Bronchial epithelial cell (primary cell): ENCODE data around the gene LTBP1. TPM values are rescaled to one million over a fixed set of nuclear protein-coding genes. Genes with fewer than 3 reads are reported as not detected.

Experiments
- DNase-seq: peaks from one replicate; pipeline ENCODE4 v3.0.0-alpha.2; 2010; ENCODE audit warnings: low read depth
- FAIRE-seq: peaks from 2 replicates; lab custom pipeline; 2011; peaks lifted over from hg19 to GRCh38; lab: Jason Lieb, UNC
- H3K27me3 ChIP-seq: 2 replicates; pipeline ENCODE4 v1.5.1; 2011; ENCODE audit warnings: low read length; ENCODE audit not compliant: control insufficient read depth, insufficient read depth
- H3K36me3 ChIP-seq: 2 replicates; pipeline ENCODE4 v1.5.1; 2011; ENCODE audit warnings: low read length; ENCODE audit not compliant: control insufficient read depth, insufficient read depth
- H3K4me3 ChIP-seq: 2 replicates; pipeline ENCODE4 v1.5.1; 2011; ENCODE audit warnings: mild to moderate bottlenecking, low read depth, low read length, control low read depth
- total RNA-seq: library from RNA; depleted of rRNA; stranded (reverse); fragments of >200 nt; gene quantifications from 2 replicates; pipeline ENCODE4 v1.2.1, GENCODE V29; 2014
- TF ChIP-seq, protein P1 (sequence below): IDR thresholded peaks from 2 replicates; pipeline ENCODE4 v1.5.1; 2011; ENCODE audit warnings: mild to moderate bottlenecking, moderate library complexity, low read length, control low read depth, inconsistent platforms; ENCODE audit not compliant: insufficient read depth, severe bottlenecking

LTBP1 gene
- total RNA-seq, 1 donor from 2014 or later, result 6.6 TPM

DNA sequence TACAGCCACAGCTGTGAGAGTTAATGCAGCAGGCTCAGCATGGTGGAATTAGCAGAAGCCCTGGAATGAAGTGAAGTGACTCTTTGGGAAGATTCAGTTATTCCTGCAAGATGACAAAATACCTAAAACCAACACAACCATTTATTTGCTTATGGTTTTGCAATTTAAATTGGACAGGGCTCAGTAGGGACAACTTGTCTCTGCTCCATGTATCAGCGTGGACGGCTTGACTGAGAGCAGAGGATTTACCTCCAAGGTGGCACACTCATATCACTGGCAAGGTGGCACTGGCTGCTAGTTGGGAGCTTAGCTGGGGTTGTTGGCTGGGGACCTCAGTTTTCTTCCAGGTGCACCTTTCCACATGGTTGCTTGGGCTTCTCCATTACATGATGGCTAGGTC, 58.3 kb downstream of the LTBP1 start:
- peak; percentile 18 for FAIRE-seq
- TF ChIP-seq, protein P1, sequence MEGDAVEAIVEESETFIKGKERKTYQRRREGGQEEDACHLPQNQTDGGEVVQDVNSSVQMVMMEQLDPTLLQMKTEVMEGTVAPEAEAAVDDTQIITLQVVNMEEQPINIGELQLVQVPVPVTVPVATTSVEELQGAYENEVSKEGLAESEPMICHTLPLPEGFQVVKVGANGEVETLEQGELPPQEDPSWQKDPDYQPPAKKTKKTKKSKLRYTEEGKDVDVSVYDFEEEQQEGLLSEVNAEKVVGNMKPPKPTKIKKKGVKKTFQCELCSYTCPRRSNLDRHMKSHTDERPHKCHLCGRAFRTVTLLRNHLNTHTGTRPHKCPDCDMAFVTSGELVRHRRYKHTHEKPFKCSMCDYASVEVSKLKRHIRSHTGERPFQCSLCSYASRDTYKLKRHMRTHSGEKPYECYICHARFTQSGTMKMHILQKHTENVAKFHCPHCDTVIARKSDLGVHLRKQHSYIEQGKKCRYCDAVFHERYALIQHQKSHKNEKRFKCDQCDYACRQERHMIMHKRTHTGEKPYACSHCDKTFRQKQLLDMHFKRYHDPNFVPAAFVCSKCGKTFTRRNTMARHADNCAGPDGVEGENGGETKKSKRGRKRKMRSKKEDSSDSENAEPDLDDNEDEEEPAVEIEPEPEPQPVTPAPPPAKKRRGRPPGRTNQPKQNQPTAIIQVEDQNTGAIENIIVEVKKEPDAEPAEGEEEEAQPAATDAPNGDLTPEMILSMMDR, result no peak
- H3K36me3 ChIP-seq, result no peaks in the 10 kb centered on the region
- no peak for DNase-seq
- H3K27me3 ChIP-seq, result no peaks in the 10 kb centered on the region
- no peak overlapping the region for H3K4me3 ChIP-seq

DNA sequence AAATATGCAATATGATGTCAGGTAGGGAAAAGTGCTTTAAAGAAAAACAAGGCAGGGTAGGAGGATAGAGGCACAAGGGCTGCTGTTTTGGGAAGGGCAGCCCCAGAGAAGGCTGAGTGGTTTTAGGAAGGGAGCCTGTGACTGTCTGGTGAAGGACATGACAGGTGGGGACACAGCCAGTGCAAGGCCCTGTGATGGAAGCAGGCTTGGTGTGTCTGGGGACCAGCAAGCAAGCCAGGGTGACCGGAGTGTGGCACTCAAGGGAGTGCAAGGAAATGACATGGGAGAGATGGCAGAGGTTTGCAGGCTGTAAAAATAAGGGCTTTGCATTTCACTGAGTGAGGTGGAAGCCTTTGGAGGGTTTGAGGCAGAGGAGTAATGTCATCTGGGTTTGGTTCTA, 62.0 kb downstream of the LTBP1 start:
- DNase-seq (no peak), FAIRE-seq (peak; percentile 70)
- Histone ChIP-seq H3K36me3 (no peaks in the 10 kb centered on the region), H3K27me3 (no peaks in the 10 kb centered on the region), H3K4me3 (no peak overlapping the region)
- TF ChIP-seq, protein P1, result no peak

DNA sequence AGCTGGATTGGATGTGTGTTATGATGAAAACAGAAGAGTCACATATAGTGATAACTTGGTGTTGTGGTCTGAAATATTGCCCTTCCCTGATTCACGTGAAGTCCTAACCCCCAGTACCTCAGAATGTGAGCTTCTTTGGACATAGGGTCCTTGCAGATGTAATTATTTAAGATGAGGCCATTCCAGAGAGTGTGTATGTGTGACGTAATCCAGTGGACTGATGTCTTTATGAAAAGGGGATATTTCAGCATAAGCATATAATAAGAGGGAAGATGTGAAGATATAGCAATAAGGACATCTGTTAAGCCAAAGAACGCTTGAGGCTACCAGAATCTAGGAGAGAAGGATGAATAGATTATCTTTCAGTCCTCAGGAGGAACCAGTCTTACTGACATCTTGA, 62.5 kb downstream of the LTBP1 start:
- no peak overlapping the region for H3K4me3 ChIP-seq
- FAIRE-seq (no peak), DNase-seq (no peak)
- no peaks in the 10 kb centered on the region for H3K36me3 ChIP-seq
- TF ChIP-seq, protein P1, result no peak
- no peaks in the 10 kb centered on the region for H3K27me3 ChIP-seq

DNA sequence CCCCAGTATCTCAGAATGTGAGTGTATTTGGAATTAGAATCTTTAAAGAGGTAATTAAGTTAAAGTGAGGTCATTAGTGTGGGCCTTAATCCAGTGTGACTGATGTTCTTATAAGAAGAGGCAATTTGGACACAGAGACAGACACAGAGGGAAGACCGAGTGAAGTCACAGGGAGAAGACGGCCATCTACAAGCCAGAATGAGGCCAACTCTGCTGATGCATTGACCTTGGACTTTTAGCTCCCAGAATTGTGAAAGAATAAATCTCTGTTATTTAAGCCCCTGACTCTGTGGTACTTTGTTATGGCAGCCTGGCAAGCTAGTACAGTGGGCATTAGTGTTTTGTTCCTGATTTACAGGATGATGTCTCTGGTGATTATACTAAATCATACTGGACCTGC, 64.6 kb downstream of the LTBP1 start:
- DNase-seq (no peak), FAIRE-seq (no peak)
- no peaks in the 10 kb centered on the region for H3K36me3 ChIP-seq
- TF ChIP-seq, protein P1, result no peak
- no peak overlapping the region for H3K4me3 ChIP-seq
- no peaks in the 10 kb centered on the region for H3K27me3 ChIP-seq

DNA sequence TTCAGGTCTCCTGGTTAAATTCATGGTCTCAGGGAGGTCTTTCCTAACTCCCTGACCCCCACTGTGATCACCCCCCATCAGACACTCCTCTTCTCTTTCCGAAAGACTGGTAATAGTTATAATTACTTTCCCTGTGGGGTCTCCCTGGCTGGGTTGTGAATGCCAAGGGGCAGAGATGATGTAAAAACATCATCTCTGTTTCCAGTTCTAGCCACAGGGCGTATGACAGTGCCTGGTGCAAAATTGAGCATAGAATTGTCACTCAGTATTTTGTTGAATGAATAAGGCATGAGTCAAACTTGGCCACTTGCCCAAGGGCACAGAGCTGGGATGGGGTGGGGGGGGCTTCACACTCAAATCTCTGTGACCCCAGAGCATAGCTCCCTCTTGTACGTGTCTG, 65.2 kb downstream of the LTBP1 start:
- Histone ChIP-seq H3K27me3 (no peaks in the 10 kb centered on the region), H3K4me3 (no peak overlapping the region), H3K36me3 (no peaks in the 10 kb centered on the region)
- FAIRE-seq (no peak), DNase-seq (peak; percentile 27)
- TF ChIP-seq, protein P1, result no peak

DNA sequence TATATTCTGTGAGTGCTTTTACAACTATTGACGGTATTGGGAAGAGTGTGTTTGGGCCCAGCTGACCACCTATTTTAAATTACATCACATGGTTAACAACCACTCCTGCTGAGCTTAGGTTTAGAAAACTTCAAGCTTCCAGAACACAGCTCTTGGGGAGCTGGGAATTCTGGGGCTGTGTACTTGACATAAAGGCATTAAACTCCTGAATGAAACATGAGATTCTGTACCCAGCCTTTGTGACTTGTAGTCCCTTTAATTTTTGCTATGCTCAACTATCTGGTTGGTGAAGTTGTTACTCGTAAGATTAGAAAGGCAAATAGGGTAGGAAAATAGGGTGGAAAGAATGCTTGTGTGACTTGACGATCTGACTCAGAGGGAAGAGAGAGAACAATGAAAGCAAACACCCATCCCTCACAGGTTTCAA, 66.9 kb downstream of the LTBP1 start:
- TF ChIP-seq, protein P1, result no peak
- no peak for FAIRE-seq
- no peaks in the 10 kb centered on the region for H3K36me3 ChIP-seq
- no peaks in the 10 kb centered on the region for H3K27me3 ChIP-seq
- peak; percentile 67 for DNase-seq
- H3K4me3 ChIP-seq, result no peak overlapping the region
